CD14-positive monocyte (primary cell): ENCODE measurements around the gene STK32B. TPM values are rescaled to one million over a fixed set of nuclear protein-coding genes. Genes with fewer than 3 reads are reported as not detected.

ENCODE experiments used
- DNase-seq, 3 donors: peaks; one replicate each; pipeline ENCODE4 v3.0.0-alpha.2; 2011 to 2022
- H2AFZ ChIP-seq: 2 replicates; pipeline ENCODE4 v1.6.0; 2012; ENCODE audit warnings: mild to moderate bottlenecking, low read depth, low read length, inconsistent platforms; ENCODE audit not compliant: insufficient read depth, poor library complexity, severe bottlenecking
- H3K27ac ChIP-seq, 2 donors: 1 replicate in 1 of 2; 2 replicates in 1 of 2; pipeline ENCODE4 v1.5.1; 2012 to 2013; ENCODE audit warnings: low read length in 2 of 2, control low read depth in 1 of 2, inconsistent platforms in 1 of 2, low read depth in 1 of 2, mild to moderate bottlenecking in 1 of 2
- H3K27me3 ChIP-seq, 2 donors: one replicate each; pipeline versions ENCODE4 v1.6.0 to v1.6.1; 2011 to 2013; ENCODE audit warnings: low read length in 2 of 2; ENCODE audit not compliant: control insufficient read depth in 2 of 2, insufficient read depth in 2 of 2
- H3K36me3 ChIP-seq, 2 donors: replicated peaks in 1 of 2; 1 replicate in 1 of 2; 2 replicates in 1 of 2; pipeline versions ENCODE4 v1.5.1 to v1.6.1; 2012 to 2013; ENCODE audit warnings: low read length in 2 of 2, control low read depth in 1 of 2, inconsistent platforms in 1 of 2, mild to moderate bottlenecking in 1 of 2; ENCODE audit not compliant: insufficient read depth in 2 of 2, control insufficient read depth in 1 of 2
- H3K4me1 ChIP-seq, 2 donors: 1 replicate in 1 of 2; 2 replicates in 1 of 2; pipeline versions ENCODE4 v1.5.1 to v1.6.1; 2012 to 2013; ENCODE audit warnings: low read length in 2 of 2, control low read depth in 1 of 2, inconsistent platforms in 1 of 2, mild to moderate bottlenecking in 1 of 2, moderate library complexity in 1 of 2; ENCODE audit not compliant: insufficient read depth in 2 of 2, control insufficient read depth in 1 of 2
- H3K4me2 ChIP-seq: replicated peaks from 2 replicates; pipeline ENCODE3; 2012; ENCODE audit warnings: low read length, moderate library complexity, mild to moderate bottlenecking; ENCODE audit not compliant: poor library complexity, severe bottlenecking; ENCODE audit errors: extremely low read depth
- H3K4me3 ChIP-seq, 3 experiments: fragments of 200-600 bp in 1 of 3; sonication (generic) in 1 of 3; replicated peaks in 1 of 3; 1 replicate in 2 of 3; 2 replicates in 1 of 3; pipeline ENCODE4 v1.5.1; 2011 to 2013; ENCODE audit warnings: low read length in 3 of 3, mild to moderate bottlenecking in 3 of 3, control low read depth in 2 of 3, low read depth in 2 of 3, inconsistent platforms in 1 of 3, moderate library complexity in 1 of 3
- H3K79me2 ChIP-seq: 2 replicates; pipeline ENCODE4 v1.6.0; 2012; ENCODE audit warnings: mild to moderate bottlenecking, control low read depth, inconsistent platforms, low read length, moderate library complexity; ENCODE audit not compliant: insufficient read depth
- H3K9ac ChIP-seq: 2 replicates; pipeline ENCODE4 v1.6.0; 2017; ENCODE audit warnings: low read length, mild to moderate bottlenecking; ENCODE audit not compliant: insufficient read depth, poor library complexity, severe bottlenecking
- H3K9me3 ChIP-seq, 2 donors: replicated peaks in 1 of 2; 1 replicate in 1 of 2; 2 replicates in 1 of 2; pipeline versions ENCODE4 v1.5.1 to v1.6.1; 2012 to 2013; ENCODE audit warnings: low read length in 2 of 2, control low read depth in 1 of 2; ENCODE audit not compliant: control insufficient read depth in 1 of 2, insufficient read depth in 1 of 2
- H4K20me1 ChIP-seq: 2 replicates; pipeline ENCODE4 v1.6.0; 2012; ENCODE audit warnings: mild to moderate bottlenecking, low read length, control low read depth, moderate library complexity; ENCODE audit not compliant: insufficient read depth
- H3K27ac Mint-ChIP-seq, 7 donors: one replicate each; pipeline ENCODE4 v1.8.0; 2020; ENCODE audit warnings: mild to moderate bottlenecking in 7 of 7, mixed read lengths in 7 of 7, moderate library complexity in 6 of 7, inconsistent platforms in 2 of 7
- H3K27me3 Mint-ChIP-seq, 3 donors: one replicate each; pipeline ENCODE4 v1.8.0; 2021 to 2022; ENCODE audit warnings: low read depth in 3 of 3, mild to moderate bottlenecking in 3 of 3, mixed read lengths in 3 of 3, moderate library complexity in 3 of 3, inconsistent platforms in 1 of 3
- H3K36me3 Mint-ChIP-seq, 2 donors: one replicate each; pipeline ENCODE4 v1.8.0; 2020; ENCODE audit warnings: mixed read lengths in 2 of 2, inconsistent platforms in 1 of 2, mild to moderate bottlenecking in 1 of 2
- H3K4me1 Mint-ChIP-seq: one replicate; pipeline ENCODE4 v1.8.0; 2020; ENCODE audit warnings: mild to moderate bottlenecking, mixed read lengths
- H3K4me3 Mint-ChIP-seq, 2 donors: one replicate each; pipeline ENCODE4 v1.8.0; 2020; ENCODE audit warnings: mild to moderate bottlenecking in 2 of 2, mixed read lengths in 2 of 2, moderate library complexity in 1 of 2
- H3K9me3 Mint-ChIP-seq, 7 donors: one replicate each; pipeline ENCODE4 v1.8.0; 2020 to 2022; ENCODE audit warnings: mixed read lengths in 7 of 7, mild to moderate bottlenecking in 6 of 7, moderate library complexity in 6 of 7, inconsistent platforms in 2 of 7
- WGBS: methylation state at CpG from one replicate; pipeline ENCODE4 v1.1.5; 2013; ENCODE audit warnings: missing lambda C conversion rate; ENCODE audit not compliant: insufficient coverage; 5-methylcytosine and 5-hydroxymethylcytosine counted together
- intact Hi-C, 2 donors: fragments of 100-400 bp; cut with micrococcal nuclease; formaldehyde crosslinking; loops; one replicate each; pipeline versions ENCODE4 v1.15.0 to v1.15.1; 2023
- polyA plus RNA-seq, 3 donors: library from polyadenylated mRNA; depleted of rRNA in 1 of 3; unstranded in 2 of 3; stranded (reverse) in 1 of 3; fragments of 300-500 nt in 2 of 3; fragments of >200 nt in 1 of 3; fragmentation: Illumina TruSeq in 2 of 3; gene quantifications; 1 replicate in 2 of 3; 2 replicates in 1 of 3; pipeline ENCODE4 v1.2.3, GENCODE V29; 2012 to 2021
- TF ChIP-seq, protein P1 (sequence below): fragments of 200-600 bp; IDR thresholded peaks from one replicate; pipeline ENCODE4 v1.8.0; 2022; ENCODE audit warnings: antibody characterized with exemption, mild to moderate bottlenecking

The STK32B gene
- polyA plus RNA-seq, 3 donors, result 0.61 to 1.7 (median 0.75) TPM

GRCh38 chr4:5393911-5394513 is 342.7 kb downstream of the STK32B start:
- no peaks in the 10 kb centered on the region for H3K36me3 Mint-ChIP-seq
- no peak overlapping the region for H3K9ac ChIP-seq
- H3K4me1 ChIP-seq, result no peaks in the 10 kb centered on the region
- no peaks in the 10 kb centered on the region for H3K27me3 ChIP-seq
- no peaks in the 10 kb centered on the region for H3K79me2 ChIP-seq
- peaks cover 0 to 2% (median 0%) of the 10 kb centered on the region in 7 donors for H3K9me3 Mint-ChIP-seq
- TF ChIP-seq, protein P1, sequence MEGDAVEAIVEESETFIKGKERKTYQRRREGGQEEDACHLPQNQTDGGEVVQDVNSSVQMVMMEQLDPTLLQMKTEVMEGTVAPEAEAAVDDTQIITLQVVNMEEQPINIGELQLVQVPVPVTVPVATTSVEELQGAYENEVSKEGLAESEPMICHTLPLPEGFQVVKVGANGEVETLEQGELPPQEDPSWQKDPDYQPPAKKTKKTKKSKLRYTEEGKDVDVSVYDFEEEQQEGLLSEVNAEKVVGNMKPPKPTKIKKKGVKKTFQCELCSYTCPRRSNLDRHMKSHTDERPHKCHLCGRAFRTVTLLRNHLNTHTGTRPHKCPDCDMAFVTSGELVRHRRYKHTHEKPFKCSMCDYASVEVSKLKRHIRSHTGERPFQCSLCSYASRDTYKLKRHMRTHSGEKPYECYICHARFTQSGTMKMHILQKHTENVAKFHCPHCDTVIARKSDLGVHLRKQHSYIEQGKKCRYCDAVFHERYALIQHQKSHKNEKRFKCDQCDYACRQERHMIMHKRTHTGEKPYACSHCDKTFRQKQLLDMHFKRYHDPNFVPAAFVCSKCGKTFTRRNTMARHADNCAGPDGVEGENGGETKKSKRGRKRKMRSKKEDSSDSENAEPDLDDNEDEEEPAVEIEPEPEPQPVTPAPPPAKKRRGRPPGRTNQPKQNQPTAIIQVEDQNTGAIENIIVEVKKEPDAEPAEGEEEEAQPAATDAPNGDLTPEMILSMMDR, result no peak
- no peak overlapping the region for H3K27ac ChIP-seq
- H3K9me3 ChIP-seq, result no peaks in the 10 kb centered on the region
- H3K36me3 ChIP-seq, result no peaks in the 10 kb centered on the region
- peaks cover 0 to 3% (median 2%) of the 10 kb centered on the region in 3 donors for H3K27me3 Mint-ChIP-seq
- H2AFZ ChIP-seq, result no peak overlapping the region
- intact Hi-C loops, result no loop called here
- H4K20me1 ChIP-seq, result no peaks in the 10 kb centered on the region
- 94% methylated on average over 11 of the region's 12 CpGs for WGBS
- H3K4me3 Mint-ChIP-seq, result no peak overlapping the region
- H3K4me1 Mint-ChIP-seq, result no peaks in the 10 kb centered on the region
- H3K4me3 ChIP-seq, result no peak overlapping the region
- no peak for DNase-seq
- H3K27ac Mint-ChIP-seq, result no peak overlapping the region
- H3K4me2 ChIP-seq, result no peak overlapping the region

GRCh38 chr4:5395781-5396180 is 344.5 kb downstream of the STK32B start:
- WGBS, result 90% methylated on average over 8 of the region's 8 CpGs
- H3K36me3 ChIP-seq, result no peaks in the 10 kb centered on the region
- intact Hi-C loops, result no loop called here

More at GRCh38 chr4:5395781-5396180, 344.5 kb downstream of the STK32B start:
- Histone ChIP-seq H3K27ac (no peak overlapping the region), H2AFZ (no peak overlapping the region), H3K4me1 (no peaks in the 10 kb centered on the region), H3K27me3 (no peaks in the 10 kb centered on the region), H3K9me3 (no peaks in the 10 kb centered on the region), H3K4me3 (no peak overlapping the region), H4K20me1 (no peaks in the 10 kb centered on the region), H3K4me2 (no peak overlapping the region), H3K9ac (no peak overlapping the region), H3K79me2 (no peaks in the 10 kb centered on the region)
- Mint-ChIP-seq H3K9me3 (peaks cover 0 to 2% (median 0%) of the 10 kb centered on the region in 7 donors), H3K4me1 (no peaks in the 10 kb centered on the region), H3K4me3 (no peak overlapping the region), H3K27me3 (peaks cover 0 to 3% (median 3%) of the 10 kb centered on the region in 3 donors), H3K36me3 (no peaks in the 10 kb centered on the region), H3K27ac (peak overlapping the region in 1 of 7 donors; percentile 26)
- DNase-seq, result no peak
- TF ChIP-seq, protein P1, result no peak
